Ishikawa (cell line): ENCODE measurements around the gene RNF223.

Source experiments
- CEBPB ChIP-seq: IDR thresholded peaks from 2 replicates; pipeline ENCODE4 v1.6.1; 2012
- CREB1 ChIP-seq: IDR thresholded peaks from 2 replicates; pipeline ENCODE4 v1.6.1; 2012; ENCODE audit warnings: low read depth
- EGR1 ChIP-seq: IDR thresholded peaks from 2 replicates; pipeline ENCODE4 v1.6.1; 2012
- EP300 ChIP-seq: IDR thresholded peaks from 2 replicates; pipeline ENCODE4 v1.6.1; 2012; ENCODE audit warnings: borderline replicate concordance
- FOXM1 ChIP-seq: IDR thresholded peaks from 2 replicates; pipeline ENCODE4 v1.6.1; 2012; ENCODE audit warnings: low read depth, borderline replicate concordance
- NFIC ChIP-seq: IDR thresholded peaks from 2 replicates; pipeline ENCODE4 v1.6.1; 2012
- RAD21 ChIP-seq: IDR thresholded peaks from 2 replicates; pipeline ENCODE4 v1.6.1; 2012; ENCODE audit warnings: low read depth
- TAF1 ChIP-seq: IDR thresholded peaks from 2 replicates; pipeline ENCODE4 v1.6.1; 2012; ENCODE audit warnings: low read depth, mild to moderate bottlenecking
- TCF12 ChIP-seq: IDR thresholded peaks from 2 replicates; pipeline ENCODE4 v1.6.1; 2012; ENCODE audit warnings: low read depth
- TEAD4 ChIP-seq: IDR thresholded peaks from 2 replicates; pipeline ENCODE4 v1.6.1; 2012
- YY1 ChIP-seq: IDR thresholded peaks from 2 replicates; pipeline ENCODE4 v1.6.1; 2012; ENCODE audit warnings: low read depth
- ZBTB7A ChIP-seq: IDR thresholded peaks from 2 replicates; pipeline ENCODE4 v1.6.1; 2012; ENCODE audit warnings: low read depth
- TF ChIP-seq, protein P1 (sequence below): IDR thresholded peaks from 2 replicates; pipeline ENCODE4 v1.6.1; 2012
- TF ChIP-seq, protein P2 (sequence below): IDR thresholded peaks from 2 replicates; pipeline ENCODE4 v1.6.1; 2012; ENCODE audit warnings: low read depth, mild to moderate bottlenecking

RNF223 gene

DNA sequence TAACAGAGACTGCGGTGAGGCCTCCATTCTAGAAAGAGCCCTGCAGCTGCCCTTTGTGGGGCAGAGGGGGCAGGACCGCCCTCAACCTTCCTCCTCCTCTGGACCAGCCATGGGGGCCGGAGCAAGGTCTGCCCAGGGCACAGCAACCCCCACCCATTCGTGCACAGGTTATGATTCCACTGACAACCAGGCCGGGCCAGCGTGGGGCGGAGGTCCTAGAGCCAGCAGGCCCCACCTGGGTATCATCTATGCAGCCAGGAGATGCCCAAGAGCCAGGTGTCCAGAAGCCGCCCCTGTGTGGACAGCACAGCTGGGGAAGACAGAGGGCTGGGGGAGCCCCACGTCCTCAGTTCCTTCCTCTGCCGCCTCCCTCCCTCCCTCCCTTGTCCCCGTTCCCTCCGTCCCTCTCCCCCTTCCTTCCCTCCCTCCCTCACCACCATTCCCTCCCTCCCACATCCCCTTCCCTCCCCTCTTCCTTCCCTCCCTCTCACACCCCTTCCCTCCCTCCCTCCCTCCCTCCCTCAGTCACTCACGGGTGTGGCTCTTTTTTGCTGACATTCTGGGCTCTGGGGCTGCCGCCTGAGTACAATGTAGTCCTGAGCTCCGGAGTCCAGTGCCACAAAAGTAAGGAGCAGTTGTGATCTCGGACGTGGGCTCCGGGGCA, 12.3 kb downstream of the RNF223 start:
- TF ChIP-seq ZBTB7A (no peak), EP300 (no peak), NFIC (no peak), EGR1 (no peak), RAD21 (no peak), TCF12 (no peak), YY1 (no peak)

DNA sequence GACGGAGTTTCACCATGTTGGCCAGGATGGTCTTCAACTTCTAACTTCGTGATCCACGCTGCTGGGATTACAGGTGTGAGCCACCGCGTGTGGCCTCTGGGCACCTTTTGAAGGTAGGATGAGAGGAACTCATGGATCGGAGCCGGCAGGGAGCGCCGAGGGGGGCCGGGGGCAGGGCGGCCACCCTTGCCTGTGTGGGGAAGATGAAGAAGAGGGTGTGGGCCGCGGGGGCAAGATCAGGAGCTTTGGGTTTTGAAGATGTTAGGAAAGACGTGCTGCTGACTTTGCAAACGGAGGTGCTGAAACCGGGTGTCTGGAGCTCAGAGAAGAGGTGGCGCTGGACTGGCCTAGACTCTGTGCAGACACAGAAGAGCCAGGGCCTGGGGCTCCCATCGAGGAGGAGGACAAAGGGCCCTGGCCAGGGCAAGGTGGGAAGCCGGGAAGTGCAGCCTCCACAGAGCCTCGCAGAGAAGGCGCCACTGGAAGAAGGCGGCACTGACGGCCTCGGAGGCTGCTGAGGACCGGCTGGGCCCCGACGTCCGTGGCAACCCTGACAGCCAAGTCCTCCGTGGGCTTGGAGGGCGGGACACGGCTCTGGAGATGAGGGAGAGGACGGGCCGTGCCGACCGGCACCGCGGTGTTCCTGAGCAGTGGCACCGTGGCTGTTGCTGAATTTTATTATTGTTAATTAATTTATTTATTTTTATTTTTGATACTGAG, 13.7 kb downstream of the RNF223 start:
- TF ChIP-seq CEBPB: no peak
- TF ChIP-seq, protein P1, sequence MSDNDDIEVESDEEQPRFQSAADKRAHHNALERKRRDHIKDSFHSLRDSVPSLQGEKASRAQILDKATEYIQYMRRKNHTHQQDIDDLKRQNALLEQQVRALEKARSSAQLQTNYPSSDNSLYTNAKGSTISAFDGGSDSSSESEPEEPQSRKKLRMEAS: no peak
- TF ChIP-seq CREB1: no peak
- TF ChIP-seq, protein P2, sequence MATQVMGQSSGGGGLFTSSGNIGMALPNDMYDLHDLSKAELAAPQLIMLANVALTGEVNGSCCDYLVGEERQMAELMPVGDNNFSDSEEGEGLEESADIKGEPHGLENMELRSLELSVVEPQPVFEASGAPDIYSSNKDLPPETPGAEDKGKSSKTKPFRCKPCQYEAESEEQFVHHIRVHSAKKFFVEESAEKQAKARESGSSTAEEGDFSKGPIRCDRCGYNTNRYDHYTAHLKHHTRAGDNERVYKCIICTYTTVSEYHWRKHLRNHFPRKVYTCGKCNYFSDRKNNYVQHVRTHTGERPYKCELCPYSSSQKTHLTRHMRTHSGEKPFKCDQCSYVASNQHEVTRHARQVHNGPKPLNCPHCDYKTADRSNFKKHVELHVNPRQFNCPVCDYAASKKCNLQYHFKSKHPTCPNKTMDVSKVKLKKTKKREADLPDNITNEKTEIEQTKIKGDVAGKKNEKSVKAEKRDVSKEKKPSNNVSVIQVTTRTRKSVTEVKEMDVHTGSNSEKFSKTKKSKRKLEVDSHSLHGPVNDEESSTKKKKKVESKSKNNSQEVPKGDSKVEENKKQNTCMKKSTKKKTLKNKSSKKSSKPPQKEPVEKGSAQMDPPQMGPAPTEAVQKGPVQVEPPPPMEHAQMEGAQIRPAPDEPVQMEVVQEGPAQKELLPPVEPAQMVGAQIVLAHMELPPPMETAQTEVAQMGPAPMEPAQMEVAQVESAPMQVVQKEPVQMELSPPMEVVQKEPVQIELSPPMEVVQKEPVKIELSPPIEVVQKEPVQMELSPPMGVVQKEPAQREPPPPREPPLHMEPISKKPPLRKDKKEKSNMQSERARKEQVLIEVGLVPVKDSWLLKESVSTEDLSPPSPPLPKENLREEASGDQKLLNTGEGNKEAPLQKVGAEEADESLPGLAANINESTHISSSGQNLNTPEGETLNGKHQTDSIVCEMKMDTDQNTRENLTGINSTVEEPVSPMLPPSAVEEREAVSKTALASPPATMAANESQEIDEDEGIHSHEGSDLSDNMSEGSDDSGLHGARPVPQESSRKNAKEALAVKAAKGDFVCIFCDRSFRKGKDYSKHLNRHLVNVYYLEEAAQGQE: no peak
- TF ChIP-seq ZBTB7A: no peak
- no peak for TF ChIP-seq TAF1
- TF ChIP-seq FOXM1: no peak
- TF ChIP-seq NFIC: no peak
- no peak for TF ChIP-seq YY1

DNA sequence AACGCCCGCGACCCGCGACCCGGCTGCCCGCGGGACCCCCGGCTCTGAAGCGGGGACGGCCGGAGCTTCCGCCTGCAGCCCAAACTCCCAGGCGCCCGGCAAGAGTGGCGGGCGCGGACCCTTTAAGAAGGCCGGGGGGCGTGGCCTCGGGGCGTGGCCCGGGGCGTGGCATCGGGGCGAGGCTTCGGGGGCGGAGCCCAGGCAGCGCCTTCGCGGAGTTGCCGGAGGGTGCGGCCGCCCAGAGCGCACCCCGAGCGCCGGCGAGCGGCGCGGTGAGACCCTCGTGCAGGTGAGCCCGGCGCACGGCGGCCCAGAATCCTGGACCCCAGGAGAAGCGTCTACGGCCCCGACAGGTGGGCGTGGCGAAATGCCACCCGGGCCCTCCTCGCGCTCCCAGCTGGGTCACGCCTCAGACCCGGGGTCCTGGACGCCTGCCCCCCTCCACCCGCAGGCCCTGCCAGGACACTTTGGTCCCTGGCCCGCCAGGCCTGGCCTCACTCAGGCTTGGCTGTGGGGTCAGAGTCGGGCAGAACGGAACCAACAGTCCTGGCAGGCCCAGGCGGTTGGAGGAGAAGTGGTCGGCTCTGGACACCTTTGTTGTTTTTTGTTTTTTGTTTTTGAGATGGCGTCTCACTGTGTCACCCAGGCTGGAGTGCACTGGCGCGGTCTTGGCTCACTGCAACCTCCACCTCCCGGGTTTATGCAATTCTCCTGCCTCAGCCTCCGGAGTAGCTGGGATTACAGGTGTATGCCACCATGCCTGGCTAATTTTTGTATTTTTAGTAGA, 14.4 kb downstream of the RNF223 start:
- no peak for TF ChIP-seq YY1
- peak; percentile 23; the same call in 1 of the 2 replicates for TF ChIP-seq ZBTB7A
- TF ChIP-seq FOXM1: no peak

DNA sequence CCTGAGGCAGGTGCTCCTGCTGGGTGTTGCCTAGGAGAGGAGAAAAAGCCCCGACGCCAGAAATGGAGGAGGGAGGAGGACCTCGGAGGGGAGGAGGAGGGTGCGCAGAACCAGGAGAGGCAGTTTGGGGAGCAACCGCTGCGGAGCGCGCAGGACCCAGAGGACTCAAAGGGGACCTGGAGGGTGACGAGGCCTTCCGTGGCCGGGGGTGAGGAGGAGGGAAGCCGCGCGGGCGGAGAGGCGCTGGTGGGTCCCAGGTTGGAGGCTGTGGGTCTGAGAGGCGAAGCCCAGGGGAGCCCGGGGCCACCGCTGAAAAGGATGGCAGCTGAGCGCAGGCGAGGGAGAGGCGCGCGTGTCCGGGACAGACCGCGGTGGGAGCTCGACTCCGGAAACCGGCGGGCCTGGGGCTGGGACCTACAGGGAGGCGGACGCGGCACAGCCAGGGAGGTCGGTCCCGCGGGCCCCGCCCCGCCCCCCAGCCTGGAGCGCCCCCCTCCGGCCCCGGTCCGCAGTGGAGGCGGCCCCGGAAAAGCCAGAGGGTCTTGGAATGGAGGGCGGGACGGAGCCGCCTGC, 15.1 kb downstream of the RNF223 start:
- TF ChIP-seq TEAD4 (no peak), CREB1 (no peak), ZBTB7A (peak; percentile 20; the same call in 1 of the 2 replicates), NFIC (no peak), TCF12 (no peak; the same call in 1 of the 2 replicates), RAD21 (no peak), TAF1 (0 out of 2 replicates have a peak, but pooled peaks have one; percentile 27)
- TF ChIP-seq, protein P1: peak; percentile 34

DNA sequence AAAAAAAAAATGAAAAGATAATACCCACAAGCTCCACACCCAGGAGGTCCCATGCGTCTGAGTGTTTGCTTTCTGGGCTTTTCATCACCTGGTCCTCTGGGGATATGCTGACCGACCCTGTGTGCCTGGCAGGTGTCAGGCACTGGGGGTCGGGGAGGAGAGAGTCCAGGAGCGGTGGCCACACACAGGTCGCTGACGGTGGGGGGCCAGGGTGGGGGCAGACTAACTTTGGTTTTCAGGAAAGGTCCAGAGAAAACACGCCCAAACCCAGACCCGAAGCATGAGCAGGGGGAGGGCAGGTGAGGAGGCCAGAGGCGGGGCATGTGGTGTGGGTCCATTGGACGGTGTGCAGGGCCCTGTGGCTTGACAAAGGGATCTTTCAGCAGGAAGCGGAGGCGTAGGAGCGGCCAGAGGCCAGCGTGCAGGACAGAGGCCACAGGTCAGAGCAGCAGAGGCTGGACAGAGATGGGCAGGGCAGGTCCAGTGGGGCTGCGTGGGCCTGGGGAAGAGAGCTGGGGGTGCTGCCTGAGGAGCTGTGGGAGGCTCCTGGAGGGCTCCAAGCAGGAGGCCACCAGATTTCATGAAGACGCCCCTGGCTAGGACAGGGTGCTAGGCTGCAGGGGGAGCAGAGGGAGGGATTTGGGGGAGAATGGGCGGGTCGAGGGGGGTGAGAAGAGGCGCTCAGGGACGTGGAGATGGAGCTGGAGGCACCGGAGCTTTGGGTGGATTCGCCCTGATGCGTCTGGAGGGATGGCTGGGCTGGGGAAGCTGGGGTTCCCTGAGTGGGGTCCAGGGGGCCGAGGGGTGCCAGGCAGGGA, 15.8 kb downstream of the RNF223 start:
- TF ChIP-seq EGR1 (peak; percentile 85), CREB1 (no peak)

DNA sequence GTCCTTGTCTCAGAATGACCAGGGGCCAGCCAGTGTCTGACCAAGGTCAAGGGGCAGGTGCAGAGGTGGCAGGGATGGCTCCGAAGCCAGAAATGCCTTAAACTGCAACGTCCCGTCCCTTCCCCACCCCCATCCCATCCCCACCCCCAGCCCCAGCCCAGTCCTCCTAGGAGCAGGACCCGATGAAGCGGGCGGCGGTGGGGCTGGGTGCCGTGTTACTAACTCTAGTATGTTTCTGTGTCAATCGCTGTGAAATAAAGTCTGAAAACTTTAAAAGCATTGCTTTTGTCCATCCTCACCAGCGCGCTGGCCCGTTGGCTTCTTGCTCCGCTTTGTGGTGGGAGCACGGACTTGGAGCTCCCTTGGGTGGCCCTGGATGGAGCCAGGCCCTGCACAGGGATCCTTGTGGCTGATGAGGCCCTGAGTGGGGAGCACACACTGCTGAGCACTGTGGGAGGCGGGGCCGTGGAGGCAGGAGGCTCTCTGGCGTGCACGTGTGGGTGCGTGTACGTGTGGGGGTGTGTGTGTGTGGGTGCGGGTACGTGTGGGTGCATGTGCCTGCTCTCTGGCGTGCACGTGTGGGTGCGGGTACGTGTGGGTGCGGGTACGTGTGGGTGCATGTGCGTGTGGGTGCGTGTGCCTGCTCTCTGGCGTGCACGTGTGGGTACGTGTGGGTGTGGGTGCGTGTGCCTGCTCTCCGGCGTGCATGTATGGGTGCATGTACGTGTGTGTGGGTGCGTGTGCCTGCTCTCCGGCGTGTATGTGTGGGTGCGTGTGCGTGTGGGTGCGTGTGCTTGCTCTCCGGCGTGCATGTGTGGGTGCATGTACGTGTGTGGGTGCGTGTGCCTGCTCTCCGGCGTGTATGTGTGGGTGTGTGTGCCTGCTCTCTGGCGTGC, 18.0 kb downstream of the RNF223 start:
- TF ChIP-seq NFIC (no peak), EP300 (no peak), CEBPB (no peak), YY1 (no peak), TCF12 (no peak), RAD21 (no peak), CREB1 (no peak), TEAD4 (no peak), FOXM1 (no peak), ZBTB7A (no peak), EGR1 (no peak), TAF1 (no peak)
- TF ChIP-seq, protein P1: no peak
- TF ChIP-seq, protein P2: no peak
